ENCODE data around the gene SLC39A2. TPM values are rescaled to one million over a fixed set of nuclear protein-coding genes. Genes with fewer than 3 reads are reported as not detected.

Gene SLC39A2
- total and polyA plus RNA-seq, 2 experiments from 2014 or later, result 4.2 to 6.2 TPM

DNA sequence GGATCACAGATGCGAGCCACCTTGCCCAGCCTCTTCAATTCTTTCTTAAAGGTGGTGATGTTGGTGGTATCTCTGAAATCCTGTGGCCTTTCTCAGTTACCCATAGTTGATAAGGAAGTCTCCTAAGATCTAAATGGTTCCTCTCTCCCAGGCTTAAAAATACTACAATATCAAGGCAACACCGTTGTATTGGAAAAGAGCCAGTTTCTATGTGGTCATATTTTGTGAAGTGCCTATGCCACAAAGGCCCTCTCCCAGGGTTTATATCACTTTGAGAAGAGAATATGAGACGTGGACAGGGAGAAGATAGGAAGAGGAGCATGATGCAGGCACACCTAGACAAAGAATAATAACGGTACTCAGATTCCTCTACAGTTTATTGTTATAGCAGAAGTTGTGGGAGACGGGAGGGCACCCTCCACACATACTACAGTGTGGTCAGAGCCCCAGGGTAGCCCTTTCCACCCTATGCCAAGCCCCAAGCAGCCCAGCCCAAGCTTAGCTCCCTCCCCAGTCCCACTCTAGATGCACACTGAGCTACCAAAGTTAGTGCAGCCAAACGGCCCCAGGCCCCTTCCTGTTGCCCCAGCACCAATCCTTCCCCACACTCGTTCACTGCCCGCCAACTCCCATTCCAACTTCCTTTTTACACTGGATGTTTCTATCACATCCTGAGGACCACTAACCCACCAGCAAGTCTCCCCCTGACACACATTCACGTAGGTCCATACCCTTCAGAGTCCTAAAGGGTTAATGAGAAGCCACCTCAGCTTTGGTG lies 17.5 kb downstream of the SLC39A2 start:
- TF ChIP-seq, protein P1, sequence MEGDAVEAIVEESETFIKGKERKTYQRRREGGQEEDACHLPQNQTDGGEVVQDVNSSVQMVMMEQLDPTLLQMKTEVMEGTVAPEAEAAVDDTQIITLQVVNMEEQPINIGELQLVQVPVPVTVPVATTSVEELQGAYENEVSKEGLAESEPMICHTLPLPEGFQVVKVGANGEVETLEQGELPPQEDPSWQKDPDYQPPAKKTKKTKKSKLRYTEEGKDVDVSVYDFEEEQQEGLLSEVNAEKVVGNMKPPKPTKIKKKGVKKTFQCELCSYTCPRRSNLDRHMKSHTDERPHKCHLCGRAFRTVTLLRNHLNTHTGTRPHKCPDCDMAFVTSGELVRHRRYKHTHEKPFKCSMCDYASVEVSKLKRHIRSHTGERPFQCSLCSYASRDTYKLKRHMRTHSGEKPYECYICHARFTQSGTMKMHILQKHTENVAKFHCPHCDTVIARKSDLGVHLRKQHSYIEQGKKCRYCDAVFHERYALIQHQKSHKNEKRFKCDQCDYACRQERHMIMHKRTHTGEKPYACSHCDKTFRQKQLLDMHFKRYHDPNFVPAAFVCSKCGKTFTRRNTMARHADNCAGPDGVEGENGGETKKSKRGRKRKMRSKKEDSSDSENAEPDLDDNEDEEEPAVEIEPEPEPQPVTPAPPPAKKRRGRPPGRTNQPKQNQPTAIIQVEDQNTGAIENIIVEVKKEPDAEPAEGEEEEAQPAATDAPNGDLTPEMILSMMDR (IDR thresholded peaks at IDR 0.05; ENCODE audit: poor library complexity), result no peak
- no peak for TF ChIP-seq EZH2 (IDR thresholded peaks at IDR 0.05; ENCODE audit: borderline replicate concordance)
- TF ChIP-seq EZH2phosphoT487 (IDR thresholded peaks at IDR 0.05; ENCODE audit: low read depth, severe bottlenecking, unreplicated experiment), result no peak
- Histone ChIP-seq H3K4me1 (ENCODE audit: insufficient read depth) (no peaks in the 10 kb centered on the region), H2AFZ (no peak overlapping the region)

GRCh38 chr14:21017528-21018245 lies 18.6 kb downstream of the SLC39A2 start:
- Histone ChIP-seq H3K36me3 (replicated peaks; ENCODE audit: insufficient read depth, low read depth) (no peaks in the 10 kb centered on the region), H3K4me1 (ENCODE audit: insufficient read depth) (no peaks in the 10 kb centered on the region), H3K79me2 (no peaks in the 10 kb centered on the region), H3K27ac (no peak overlapping the region), H3K4me2 (no peak overlapping the region), H3K4me3 (no peak overlapping the region), H2AFZ (no peak overlapping the region), H3K9me2 (replicated peaks; ENCODE audit: insufficient read depth) (no peaks in the 10 kb centered on the region), H3K27me3 (no peaks in the 10 kb centered on the region), H4K20me1 (ENCODE audit: insufficient read depth, poor library complexity, severe bottlenecking) (no peaks in the 10 kb centered on the region), H3K9me3 (ENCODE audit: low read depth) (no peaks in the 10 kb centered on the region)
- no peak for DNase-seq (ENCODE audit: low spot score)
- TF ChIP-seq EZH2 (IDR thresholded peaks at IDR 0.05; ENCODE audit: borderline replicate concordance), result no peak
- TF ChIP-seq, protein P1 (IDR thresholded peaks at IDR 0.05; ENCODE audit: poor library complexity), result no peak
- no peak for TF ChIP-seq EZH2phosphoT487 (IDR thresholded peaks at IDR 0.05; ENCODE audit: low read depth, severe bottlenecking, unreplicated experiment)
- WGBS (ENCODE audit: low lambda C conversion rate, missing lambda C conversion rate), result 82% methylated on average over 28 of the region's 28 CpGs

More for the DNA sequence above, 17.5 kb downstream of the SLC39A2 start:
- no peaks in the 10 kb centered on the region for H3K9me2 ChIP-seq (replicated peaks; ENCODE audit: insufficient read depth)
- no peaks in the 10 kb centered on the region for H4K20me1 ChIP-seq (ENCODE audit: insufficient read depth, poor library complexity, severe bottlenecking)
- H3K4me2 ChIP-seq, result no peak overlapping the region
- H3K27ac ChIP-seq, result no peak overlapping the region
- no peaks in the 10 kb centered on the region for H3K9me3 ChIP-seq (ENCODE audit: low read depth)
- no peak overlapping the region for H3K4me3 ChIP-seq
- DNase-seq (ENCODE audit: low spot score), result no peak
- WGBS (ENCODE audit: low lambda C conversion rate, missing lambda C conversion rate), result 93% methylated on average over 9 of the region's 9 CpGs
- no peaks in the 10 kb centered on the region for H3K27me3 ChIP-seq
- no peaks in the 10 kb centered on the region for H3K36me3 ChIP-seq (replicated peaks; ENCODE audit: insufficient read depth, low read depth)
- H3K79me2 ChIP-seq, result no peaks in the 10 kb centered on the region

- no peaks in the 10 kb centered on the region for H4K20me1 ChIP-seq (ENCODE audit: insufficient read depth, poor library complexity, severe bottlenecking)
- H3K4me3 ChIP-seq, result no peak overlapping the region
- H3K36me3 ChIP-seq (replicated peaks; ENCODE audit: insufficient read depth, low read depth), result no peaks in the 10 kb centered on the region
- H3K79me2 ChIP-seq, result peaks cover under 1% of the 10 kb centered on the region
- no peak overlapping the region for H3K4me2 ChIP-seq
- H3K27me3 ChIP-seq, result no peaks in the 10 kb centered on the region
- WGBS (ENCODE audit: low lambda C conversion rate, missing lambda C conversion rate), result 84% methylated on average over 6 of the region's 7 CpGs
- no peak for TF ChIP-seq EZH2 (IDR thresholded peaks at IDR 0.05; ENCODE audit: borderline replicate concordance)
- TF ChIP-seq, protein P1 (IDR thresholded peaks at IDR 0.05; ENCODE audit: poor library complexity), result no peak
- TF ChIP-seq EZH2phosphoT487 (IDR thresholded peaks at IDR 0.05; ENCODE audit: low read depth, severe bottlenecking, unreplicated experiment), result no peak
- H3K27ac ChIP-seq, result no peak overlapping the region
- H3K9me2 ChIP-seq (replicated peaks; ENCODE audit: insufficient read depth), result no peaks in the 10 kb centered on the region
- H3K4me1 ChIP-seq (ENCODE audit: insufficient read depth), result no peaks in the 10 kb centered on the region
- no peak overlapping the region for H2AFZ ChIP-seq
- DNase-seq (ENCODE audit: low spot score), result no peak
- no peaks in the 10 kb centered on the region for H3K9me3 ChIP-seq (ENCODE audit: low read depth)
Observed at GRCh38 chr14:21018286-21018685, 19.2 kb downstream of the SLC39A2 start.
